HG03045 (cell line): ENCODE results near the gene EPG5.
"Not testable (repeated sequence)": the region's sequence is repeated elsewhere in the genome, so short reads cannot be mapped to it uniquely, and the experiment has no call there.

Experiments used
- ATAC-seq: cut with Tn5 transposase; IDR thresholded peaks from one replicate; pipeline ENCODE4 v1.9.1; 2021; ENCODE audit warnings: mild to moderate bottlenecking, moderate library complexity; ENCODE audit not compliant: unreplicated experiment

Gene EPG5

GRCh38 chr18:45980229-45980628, 13.1 kb upstream of the EPG5 start:
- ATAC-seq, result no peak

GRCh38 chr18:45978084-45978483, 11.0 kb upstream of the EPG5 start:
- no peak for ATAC-seq

- no peak for ATAC-seq
Measured at GRCh38 chr18:45976974-45977373, 9.8 kb upstream of the EPG5 start.

- ATAC-seq, result no peak
Measured at GRCh38 chr18:45976566-45976965, 9.4 kb upstream of the EPG5 start.

GRCh38 chr18:45974088-45974536, 7.0 kb upstream of the EPG5 start:
- ATAC-seq, result no peak

GRCh38 chr18:45964913-45965312, 2.2 kb downstream of the EPG5 start:
- ATAC-seq, result not testable (repeated sequence)

GRCh38 chr18:45962866-45963265, 4.3 kb downstream of the EPG5 start:
- ATAC-seq, result no peak

- ATAC-seq, result no peak
Measured at GRCh38 chr18:45962461-45962860, 4.7 kb downstream of the EPG5 start.

- not testable (repeated sequence) for ATAC-seq
Measured at GRCh38 chr18:45959484-45959883, 7.6 kb downstream of the EPG5 start.

GRCh38 chr18:45958730-45959129, 8.4 kb downstream of the EPG5 start:
- no peak for ATAC-seq

- ATAC-seq, result no peak
Measured at GRCh38 chr18:45958027-45958426, 9.1 kb downstream of the EPG5 start.

GRCh38 chr18:45957100-45957499, 10.0 kb downstream of the EPG5 start:
- ATAC-seq, result no peak

- ATAC-seq, result no peak
Measured at GRCh38 chr18:45954070-45954934, 12.8 kb downstream of the EPG5 start.

GRCh38 chr18:45951016-45951714, 16.0 kb downstream of the EPG5 start:
- no peak for ATAC-seq

GRCh38 chr18:45945669-45946068, 21.5 kb downstream of the EPG5 start:
- no peak for ATAC-seq

- no peak for ATAC-seq
Measured at GRCh38 chr18:45940724-45941123, 26.4 kb downstream of the EPG5 start.

- no peak for ATAC-seq
Measured at GRCh38 chr18:45939236-45939635, 27.9 kb downstream of the EPG5 start.

GRCh38 chr18:45938488-45938935, 28.6 kb downstream of the EPG5 start:
- ATAC-seq, result no peak

- ATAC-seq, result no peak
Measured at GRCh38 chr18:45935591-45936335, 31.4 kb downstream of the EPG5 start.

GRCh38 chr18:45932708-45933107, 34.4 kb downstream of the EPG5 start:
- ATAC-seq, result no peak

GRCh38 chr18:45930963-45931362, 36.2 kb downstream of the EPG5 start:
- no peak for ATAC-seq
